ENCODE results near the gene DCAF6.
A peak's percentile ranks its signal among the peaks of the same experiment; 100 is the strongest.
"Not testable (repeated sequence)": the region's sequence is repeated elsewhere in the genome, so short reads cannot be mapped to it uniquely, and the experiment has no call there.

Gene DCAF6

GRCh38 chr1:167936068-167936929 is at the start of gene DCAF6:
Gene DCAF6, plus strand, starts transcription at chr1:167936683. Its CDS starts 229 bp downstream, at chr1:167936912.
- DNase-seq, result peak; percentile 99

GRCh38 chr1:167887187-167887586 is 49.3 kb upstream of the DCAF6 start:
- not testable (repeated sequence) for DNase-seq

- DNase-seq, result no peak
These were observed 46.1 kb upstream of the DCAF6 start for GRCh38 chr1:167890400-167890799.

- DNase-seq, result no peak
These were observed 42.7 kb upstream of the DCAF6 start for GRCh38 chr1:167893798-167894197.

- no peak for DNase-seq
These were observed 37.8 kb upstream of the DCAF6 start for GRCh38 chr1:167898578-167899222.

GRCh38 chr1:167899253-167899681 is 37.2 kb upstream of the DCAF6 start:
- DNase-seq, result no peak

- DNase-seq, result no peak
These were observed 35.6 kb upstream of the DCAF6 start for GRCh38 chr1:167900907-167901306.

- no peak for DNase-seq
These were observed 31.8 kb upstream of the DCAF6 start for GRCh38 chr1:167904652-167905130.

- DNase-seq, result no peak
These were observed 31.3 kb upstream of the DCAF6 start for GRCh38 chr1:167905182-167905581.

GRCh38 chr1:167905671-167906070 is 30.8 kb upstream of the DCAF6 start:
- no peak for DNase-seq

- DNase-seq, result no peak
These were observed 26.7 kb upstream of the DCAF6 start for GRCh38 chr1:167909691-167910180.

- no peak for DNase-seq
These were observed 26.0 kb upstream of the DCAF6 start for GRCh38 chr1:167910530-167910929.

- DNase-seq, result no peak
These were observed 25.1 kb upstream of the DCAF6 start for GRCh38 chr1:167911413-167911812.

GRCh38 chr1:167912294-167912693 is 24.2 kb upstream of the DCAF6 start:
- no peak for DNase-seq

GRCh38 chr1:167913895-167914496 is 22.5 kb upstream of the DCAF6 start, which contains the start of gene ADCY10:
Gene ADCY10, minus strand, starts transcription at chr1:167914134. Its CDS starts 8,994 bp downstream, at chr1:167905140.
- DNase-seq, result no peak

- DNase-seq, result no peak
These were observed 20.9 kb upstream of the DCAF6 start for GRCh38 chr1:167915569-167915968.

- no peak for DNase-seq
These were observed 19.5 kb upstream of the DCAF6 start for GRCh38 chr1:167916766-167917511.

- no peak for DNase-seq
These were observed 14.5 kb upstream of the DCAF6 start for GRCh38 chr1:167922023-167922422.

GRCh38 chr1:167922611-167923074 is 13.8 kb upstream of the DCAF6 start:
- no peak for DNase-seq

- DNase-seq, result no peak
These were observed 13.0 kb upstream of the DCAF6 start for GRCh38 chr1:167923324-167924056.

GRCh38 chr1:167924102-167924501 is 12.4 kb upstream of the DCAF6 start:
- DNase-seq, result no peak

Measured in CD4-positive, alpha-beta T cell treated with Interleukin-4 for 1 hour (primary cell).